Raji (cell line): ENCODE data around the gene CCDC187.

Experiments used
- POLR2A ChIP-seq: IDR thresholded peaks from 2 replicates; pipeline ENCODE4 v1.6.1; 2011; ENCODE audit warnings: low read depth, low read length, control low read depth; ENCODE audit not compliant: insufficient read depth

The CCDC187 gene

GRCh38 chr9:136237486-136238341, 66.2 kb downstream of the CCDC187 start:
- TF ChIP-seq POLR2A: no peak

DNA sequence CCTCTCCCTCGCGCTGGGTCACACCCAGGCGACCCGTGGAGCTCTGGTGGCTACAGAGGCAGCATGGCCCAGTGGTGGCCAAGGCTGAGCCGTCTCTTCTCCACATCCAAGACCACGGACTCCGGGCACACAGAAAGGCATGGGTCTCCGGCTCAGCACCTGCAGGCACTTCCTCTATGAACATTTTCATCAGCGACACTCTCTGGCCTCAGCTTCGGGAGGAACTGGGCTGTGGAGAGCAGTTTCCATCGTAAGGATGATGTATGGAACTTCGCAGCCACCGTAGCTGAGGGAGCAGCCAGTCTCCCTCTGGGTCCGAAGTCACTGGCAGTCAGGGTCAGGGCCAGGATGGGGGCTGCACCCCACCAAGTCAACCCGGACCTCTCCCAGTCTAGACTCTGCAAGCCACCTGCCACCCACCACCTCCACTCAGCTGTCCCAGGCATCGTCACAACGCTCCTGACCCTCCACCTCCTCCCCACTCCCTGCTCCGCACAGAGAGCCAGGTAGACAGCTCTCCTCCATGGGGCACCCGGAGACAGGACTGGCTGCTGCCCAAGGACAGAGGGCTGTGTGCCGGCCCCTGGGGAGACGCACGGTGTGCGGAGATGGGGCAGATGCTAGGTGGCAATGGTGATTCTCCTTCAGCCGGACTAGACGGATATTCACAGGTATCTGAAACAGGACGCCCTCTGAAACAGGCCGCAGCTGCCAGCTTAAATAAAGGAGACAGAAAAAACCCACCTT, 68.0 kb downstream of the CCDC187 start:
- no peak for TF ChIP-seq POLR2A

- no peak for TF ChIP-seq POLR2A
Observed at GRCh38 chr9:136235171-136235570, 68.7 kb downstream of the CCDC187 start.

DNA sequence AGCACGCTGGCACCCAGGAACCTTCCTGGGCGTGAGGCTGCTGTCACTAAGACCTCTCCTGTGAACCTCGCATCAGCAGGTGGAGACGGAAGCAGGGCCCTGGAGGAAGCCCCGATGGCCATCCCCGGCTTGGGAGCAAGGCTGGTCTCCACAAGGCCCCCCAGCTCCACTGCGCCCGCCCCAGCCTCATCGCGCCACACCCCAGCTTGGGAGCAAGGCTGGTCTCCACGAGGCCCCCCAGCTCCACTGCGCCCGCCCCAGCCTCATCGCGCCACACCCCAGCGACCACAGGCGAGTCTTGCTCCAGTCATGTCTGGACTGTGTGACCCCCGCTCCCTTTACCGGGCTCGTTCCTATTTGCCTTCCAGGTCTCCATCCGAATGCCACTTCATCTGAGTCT, 69.3 kb downstream of the CCDC187 start:
- no peak for TF ChIP-seq POLR2A

- TF ChIP-seq POLR2A: no peak
Observed at GRCh38 chr9:136233868-136234267, 70.0 kb downstream of the CCDC187 start.

GRCh38 chr9:136233411-136233810, 70.5 kb downstream of the CCDC187 start:
- no peak for TF ChIP-seq POLR2A

DNA sequence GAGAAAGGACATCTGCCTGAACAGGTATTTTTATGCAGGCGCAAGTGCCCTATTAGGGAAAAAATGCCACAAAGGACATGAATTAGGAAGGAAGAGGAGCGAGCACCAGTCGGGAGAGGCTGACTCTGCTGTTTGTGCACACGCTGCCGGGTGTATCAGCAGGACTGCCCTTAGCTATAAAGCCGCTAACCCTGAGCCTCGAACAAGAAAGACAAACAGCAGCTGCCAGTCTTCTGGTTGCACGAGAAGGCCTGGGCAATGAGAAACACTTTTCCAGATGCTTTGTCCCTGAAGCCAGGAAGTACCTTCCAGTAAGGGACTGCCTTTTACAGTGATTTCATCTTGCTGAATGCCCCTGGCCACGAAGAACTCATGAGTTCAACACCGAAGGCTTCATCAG, 70.9 kb downstream of the CCDC187 start:
- TF ChIP-seq POLR2A: no peak

DNA sequence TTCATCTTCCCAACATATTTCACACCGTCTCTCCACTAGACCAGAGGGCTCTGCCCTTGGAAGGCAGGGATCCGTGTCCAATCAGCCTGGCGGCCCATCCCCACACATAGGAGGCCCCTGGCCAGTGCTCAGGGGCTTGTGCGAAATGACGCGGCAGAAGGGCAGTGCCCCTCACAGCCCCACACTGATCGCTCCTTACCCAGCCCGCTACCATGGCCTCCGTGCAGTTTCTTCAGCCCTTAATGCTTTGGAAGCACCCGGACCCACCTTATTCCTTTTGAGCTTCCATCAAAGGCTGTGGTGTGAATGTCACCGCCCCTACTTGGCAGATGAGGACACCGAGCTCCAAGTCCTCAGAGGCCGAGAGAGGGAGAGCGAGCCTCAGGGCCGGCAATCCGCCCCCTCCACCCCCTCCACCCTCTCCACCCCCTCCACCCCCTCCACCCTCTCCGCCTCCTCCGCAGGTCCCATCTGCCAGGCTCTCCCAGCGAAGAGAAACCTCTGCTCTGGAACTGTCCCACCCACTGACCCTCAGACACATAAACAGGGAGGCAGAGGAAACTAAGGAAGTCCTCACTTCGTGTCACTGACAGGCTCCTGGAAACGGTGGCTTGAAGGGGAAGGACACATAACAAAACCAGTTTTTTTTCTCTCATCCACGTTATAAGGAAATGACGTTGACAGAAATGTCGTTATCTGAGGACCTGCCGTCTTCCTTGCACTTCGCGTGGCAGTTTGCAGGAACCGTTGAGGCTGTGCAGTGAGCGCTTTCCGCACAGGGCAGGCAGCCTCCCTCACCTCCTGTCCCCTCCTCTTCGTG, 72.2 kb downstream of the CCDC187 start:
- no peak for TF ChIP-seq POLR2A

- TF ChIP-seq POLR2A: no peak
Observed at GRCh38 chr9:136230773-136231172, 73.1 kb downstream of the CCDC187 start.

DNA sequence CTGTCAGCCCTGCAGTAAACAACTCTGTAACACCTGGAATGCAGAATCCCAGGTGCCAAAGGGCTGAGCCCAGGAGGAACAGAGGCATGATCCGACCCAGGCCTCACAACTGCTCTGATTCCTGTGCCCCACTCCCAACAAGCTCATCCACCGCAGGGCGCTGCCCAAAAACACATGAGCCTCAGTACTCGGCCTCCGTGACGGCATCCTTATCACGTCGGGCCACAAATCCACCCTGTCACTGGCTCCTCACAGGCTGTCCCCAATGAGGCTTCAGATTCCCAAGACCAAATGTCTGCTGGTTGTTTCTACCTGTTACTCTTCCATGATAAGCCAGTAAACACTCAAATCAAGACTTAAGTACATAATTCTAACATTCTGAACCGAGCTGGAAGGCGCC, 73.5 kb downstream of the CCDC187 start:
- no peak for TF ChIP-seq POLR2A

- no peak for TF ChIP-seq POLR2A
Observed at GRCh38 chr9:136229096-136230065, 74.5 kb downstream of the CCDC187 start.

- TF ChIP-seq POLR2A: no peak
Observed at GRCh38 chr9:136228107-136228875, 75.6 kb downstream of the CCDC187 start.

- no peak for TF ChIP-seq POLR2A
Observed at GRCh38 chr9:136226680-136227407, 77.0 kb downstream of the CCDC187 start.
